Brain microvascular endothelial cell (primary cell): ENCODE measurements around the gene DYNLT3.
A peak's percentile ranks its signal among the peaks of the same experiment; 100 is the strongest.

Experiments
- DNase-seq: peaks from one replicate; pipeline ENCODE4 v3.0.0-alpha.2; 2020
- H3K27ac ChIP-seq: fragments of 250-450 bp; sonication (Bioruptor Pico); 2 replicates; pipeline ENCODE4 v1.5.1; 2020; ENCODE audit warnings: mild to moderate bottlenecking, moderate library complexity
- H3K27me3 ChIP-seq: fragments of 250-450 bp; sonication (Bioruptor Pico); replicated peaks from 2 replicates; pipeline ENCODE4 v1.5.1; 2020; ENCODE audit warnings: mild to moderate bottlenecking
- H3K36me3 ChIP-seq: fragments of 250-450 bp; sonication (Bioruptor Pico); replicated peaks from 2 replicates; pipeline ENCODE4 v1.5.1; 2020; ENCODE audit warnings: mild to moderate bottlenecking
- H3K4me3 ChIP-seq: 2 replicates; pipeline ENCODE4 v1.5.1; 2011; ENCODE audit warnings: low read depth, mild to moderate bottlenecking, control low read depth, low read length, moderate library complexity
- CTCF ChIP-seq: IDR thresholded peaks from 2 replicates; pipeline ENCODE4 v1.5.1; 2011; ENCODE audit warnings: low read depth, mild to moderate bottlenecking, moderate library complexity, low read length, control low read depth, inconsistent platforms; ENCODE audit errors: missing control alignments
- in situ Hi-C: cut with HindIII; loops from 2 replicates; pipeline ENCODE4 v1.10.0; 2017; ENCODE audit warnings: low sequenced_read_pairs, low pct_ligation_motif_present

The DYNLT3 gene, protein sequence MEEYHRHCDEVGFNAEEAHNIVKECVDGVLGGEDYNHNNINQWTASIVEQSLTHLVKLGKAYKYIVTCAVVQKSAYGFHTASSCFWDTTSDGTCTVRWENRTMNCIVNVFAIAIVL

DNA sequence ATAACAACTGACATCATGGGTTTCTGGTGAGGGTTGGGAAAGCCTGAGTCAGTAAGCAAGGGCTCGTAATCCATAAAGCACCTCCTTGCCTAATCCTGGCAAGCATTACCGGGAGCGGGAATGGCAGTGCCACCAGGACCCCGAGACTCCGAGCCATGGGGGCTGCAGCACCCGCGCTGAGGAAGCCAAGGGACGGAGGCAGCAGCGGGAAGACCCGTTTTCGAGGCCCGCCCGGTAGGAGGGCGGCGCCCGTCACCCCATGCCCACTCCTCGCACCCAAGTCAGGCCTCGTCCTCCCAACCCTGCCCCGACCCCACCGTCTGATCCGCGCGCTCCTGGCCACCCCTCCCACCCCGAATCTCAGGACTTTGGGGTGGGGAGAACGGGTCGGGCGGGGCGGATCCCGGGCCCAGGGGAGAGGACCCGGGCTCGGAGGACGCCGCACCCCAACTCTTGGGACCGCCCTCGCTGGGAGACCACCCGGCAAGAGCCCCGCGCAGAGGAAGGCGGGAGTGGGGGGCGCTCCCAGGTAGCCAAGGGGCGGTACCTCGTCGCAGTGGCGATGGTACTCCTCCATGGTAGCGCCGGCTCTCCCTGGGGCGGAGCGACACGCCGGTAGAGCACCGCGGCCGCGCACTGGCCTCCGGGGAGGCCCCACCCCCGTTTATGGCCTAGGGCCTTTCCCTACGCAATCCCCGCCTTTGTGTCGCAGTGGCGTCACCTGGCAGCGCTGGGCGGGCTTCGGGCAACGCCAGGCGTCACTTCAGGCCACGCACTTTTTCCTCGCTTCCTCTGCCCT lies at the start of gene DYNLT3:
TSS of gene DYNLT3 (minus strand) at position 638 of the 799 bp plus-strand sequence. CDS start at position 577, 61 bp downstream.
- peak within 1 kb of the TSS; percentile 72 for H3K4me3 ChIP-seq
- peak within 1 kb of the TSS; percentile 61 for H3K27ac ChIP-seq
- H3K36me3 ChIP-seq, result no peaks in the 10 kb centered on the region
- TF ChIP-seq CTCF, result peak; percentile 2
- in situ Hi-C loops, result no loop called here
- DNase-seq, result peak; percentile 44
- no peaks in the 10 kb centered on the region for H3K27me3 ChIP-seq

DNA sequence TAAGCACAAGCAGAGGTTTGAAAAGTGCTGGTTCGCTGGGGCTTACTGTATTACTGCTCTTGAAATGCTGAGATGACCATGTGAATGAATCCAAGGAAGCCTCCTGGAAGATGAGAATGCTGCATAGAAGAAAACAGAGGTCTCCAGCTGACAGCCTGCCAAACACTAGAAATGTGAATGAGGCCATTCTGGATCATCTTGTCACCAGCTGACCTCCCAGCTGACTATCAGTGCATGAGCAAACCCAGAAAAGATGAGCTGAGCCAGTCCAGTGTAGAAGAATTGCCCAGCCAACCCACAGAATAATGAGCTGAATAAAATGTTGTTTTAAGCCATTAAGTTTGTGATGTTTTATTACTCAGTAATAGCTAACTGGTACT lies 49.1 kb upstream of the DYNLT3 start:
- H3K27ac ChIP-seq, result no peak overlapping the region
- no peak for TF ChIP-seq CTCF
- no peak for DNase-seq
- no peak overlapping the region for H3K4me3 ChIP-seq
- in situ Hi-C loops, result no loop called here
- H3K36me3 ChIP-seq, result no peaks in the 10 kb centered on the region
- H3K27me3 ChIP-seq, result no peaks in the 10 kb centered on the region

- in situ Hi-C loops, result no loop called here
These were observed 48.6 kb upstream of the DYNLT3 start for GRCh38 chrX:37895795-37896510.

DNA sequence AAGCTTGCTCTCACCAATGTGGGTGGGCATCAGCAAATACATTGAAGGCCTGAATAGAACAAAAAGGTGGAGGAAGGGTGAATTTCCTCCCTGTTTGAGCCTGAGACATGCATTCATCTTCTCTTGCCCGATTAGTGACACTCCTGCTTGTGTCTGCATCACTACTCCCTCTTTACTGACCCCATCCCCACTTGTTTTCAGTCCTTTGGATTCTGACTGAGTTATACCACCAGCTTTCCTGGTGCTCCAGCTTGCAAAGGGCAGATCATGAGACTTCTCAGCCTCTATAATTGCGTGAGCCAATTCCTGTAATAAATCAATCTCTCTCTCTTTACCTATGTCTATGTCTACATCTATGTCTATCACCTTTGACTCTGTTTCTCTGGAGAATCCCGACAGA lies 47.4 kb upstream of the DYNLT3 start:
- no peak overlapping the region for H3K27ac ChIP-seq
- no peak for TF ChIP-seq CTCF
- in situ Hi-C loops, result no loop called here
- H3K4me3 ChIP-seq, result no peak overlapping the region
- H3K27me3 ChIP-seq, result no peaks in the 10 kb centered on the region
- no peaks in the 10 kb centered on the region for H3K36me3 ChIP-seq
- no peak for DNase-seq

More at GRCh38 chrX:37895795-37896510, 48.6 kb upstream of the DYNLT3 start:
- H3K27me3 ChIP-seq, result no peaks in the 10 kb centered on the region
- no peaks in the 10 kb centered on the region for H3K36me3 ChIP-seq
- H3K4me3 ChIP-seq, result no peak overlapping the region
- no peak for TF ChIP-seq CTCF
- no peak overlapping the region for H3K27ac ChIP-seq
- no peak for DNase-seq

DNA sequence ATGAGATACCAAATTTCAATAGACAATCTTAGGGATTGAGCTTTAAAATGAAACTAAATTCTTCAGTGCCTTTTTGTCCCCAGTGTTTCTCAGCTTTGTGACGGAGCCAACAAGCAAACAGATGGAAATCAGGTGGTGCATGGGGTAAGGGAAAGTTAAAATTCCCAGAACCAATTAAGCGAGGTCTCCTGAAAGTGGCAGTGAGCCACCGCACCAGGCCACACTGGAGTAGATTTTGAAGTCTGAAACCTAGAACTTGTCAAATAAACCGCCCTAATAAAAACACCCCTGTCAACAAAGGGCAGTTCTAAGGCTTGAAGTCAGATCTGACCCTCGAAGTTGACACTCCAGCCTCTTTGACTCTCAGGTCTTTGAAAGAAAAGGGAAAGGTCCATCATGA lies 40.6 kb upstream of the DYNLT3 start:
- no peaks in the 10 kb centered on the region for H3K36me3 ChIP-seq
- H3K27ac ChIP-seq, result no peak overlapping the region
- no peak for TF ChIP-seq CTCF
- no peak overlapping the region for H3K4me3 ChIP-seq
- in situ Hi-C loops, result no loop called here
- DNase-seq, result no peak
- H3K27me3 ChIP-seq, result no peaks in the 10 kb centered on the region
